Measurements from ENCODE around the gene SLC35F6.

Gene SLC35F6, protein sequence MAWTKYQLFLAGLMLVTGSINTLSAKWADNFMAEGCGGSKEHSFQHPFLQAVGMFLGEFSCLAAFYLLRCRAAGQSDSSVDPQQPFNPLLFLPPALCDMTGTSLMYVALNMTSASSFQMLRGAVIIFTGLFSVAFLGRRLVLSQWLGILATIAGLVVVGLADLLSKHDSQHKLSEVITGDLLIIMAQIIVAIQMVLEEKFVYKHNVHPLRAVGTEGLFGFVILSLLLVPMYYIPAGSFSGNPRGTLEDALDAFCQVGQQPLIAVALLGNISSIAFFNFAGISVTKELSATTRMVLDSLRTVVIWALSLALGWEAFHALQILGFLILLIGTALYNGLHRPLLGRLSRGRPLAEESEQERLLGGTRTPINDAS

GRCh38 chr2:26764078-26764887 is at the start of gene SLC35F6:
TSS of gene SLC35F6 (plus strand) at chr2:26764284. CDS start at chr2:26764350, 66 bp downstream.
- H3F3A ChIP-seq (ENCODE audit: insufficient read depth, low read length) = no peaks in the 10 kb centered on the region
- H3K4me1 ChIP-seq (ENCODE audit: low read length) = 0 out of 2 replicates have a peak, but pooled peaks cover 3% of the 10 kb centered on the region
- H3K27me3 ChIP-seq (replicated peaks; ENCODE audit: insufficient read depth, low read length) = no peaks in the 10 kb centered on the region
- H3K9me3 ChIP-seq (replicated peaks; ENCODE audit: insufficient read depth, low read length) = no peaks in the 10 kb centered on the region
- H3K9me2 ChIP-seq (replicated peaks; ENCODE audit: insufficient read depth, low read length) = no peaks in the 10 kb centered on the region
- H3K36me3 ChIP-seq (replicated peaks; ENCODE audit: insufficient read depth, low read length) = no peaks in the 10 kb centered on the region
- H3K9ac ChIP-seq (ENCODE audit: low read length) = peak within 1 kb of the TSS; percentile 80
- peak within 1 kb of the TSS; percentile 77 for H3K4me2 ChIP-seq (ENCODE audit: low read depth, low read length)
- no peaks in the 10 kb centered on the region for H4K20me1 ChIP-seq (ENCODE audit: insufficient read depth, low read length)
- peaks cover 39% of the 10 kb centered on the region for H3K79me2 ChIP-seq (ENCODE audit: low read length)
- peak; percentile 84 for DNase-seq
- TF ChIP-seq EZH2 (optimal IDR thresholded peaks at IDR 0.05; ENCODE audit: low read depth, low read length) (no peak), EZH2phosphoT487 (IDR thresholded peaks at IDR 0.05; ENCODE audit: low read length) (no peak)
- TF ChIP-seq, protein P1, sequence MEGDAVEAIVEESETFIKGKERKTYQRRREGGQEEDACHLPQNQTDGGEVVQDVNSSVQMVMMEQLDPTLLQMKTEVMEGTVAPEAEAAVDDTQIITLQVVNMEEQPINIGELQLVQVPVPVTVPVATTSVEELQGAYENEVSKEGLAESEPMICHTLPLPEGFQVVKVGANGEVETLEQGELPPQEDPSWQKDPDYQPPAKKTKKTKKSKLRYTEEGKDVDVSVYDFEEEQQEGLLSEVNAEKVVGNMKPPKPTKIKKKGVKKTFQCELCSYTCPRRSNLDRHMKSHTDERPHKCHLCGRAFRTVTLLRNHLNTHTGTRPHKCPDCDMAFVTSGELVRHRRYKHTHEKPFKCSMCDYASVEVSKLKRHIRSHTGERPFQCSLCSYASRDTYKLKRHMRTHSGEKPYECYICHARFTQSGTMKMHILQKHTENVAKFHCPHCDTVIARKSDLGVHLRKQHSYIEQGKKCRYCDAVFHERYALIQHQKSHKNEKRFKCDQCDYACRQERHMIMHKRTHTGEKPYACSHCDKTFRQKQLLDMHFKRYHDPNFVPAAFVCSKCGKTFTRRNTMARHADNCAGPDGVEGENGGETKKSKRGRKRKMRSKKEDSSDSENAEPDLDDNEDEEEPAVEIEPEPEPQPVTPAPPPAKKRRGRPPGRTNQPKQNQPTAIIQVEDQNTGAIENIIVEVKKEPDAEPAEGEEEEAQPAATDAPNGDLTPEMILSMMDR (IDR thresholded peaks at IDR 0.05; ENCODE audit: low read length) = no peak
- no peak within 1 kb of the TSS for H3K27ac ChIP-seq (ENCODE audit: low read length)
- H2AFZ ChIP-seq (ENCODE audit: low read length) = peak within 1 kb of the TSS; percentile 93
- peak within 1 kb of the TSS; percentile 93 for H3K4me3 ChIP-seq (ENCODE audit: low read length)

GRCh38 chr2:26715528-26716270 is 48.4 kb upstream of the SLC35F6 start:
- Histone ChIP-seq H3K9ac (ENCODE audit: low read length) (no peak overlapping the region), H3K9me3 (replicated peaks; ENCODE audit: insufficient read depth, low read length) (no peaks in the 10 kb centered on the region), H3K79me2 (ENCODE audit: low read length) (no peaks in the 10 kb centered on the region), H2AFZ (ENCODE audit: low read length) (no peak overlapping the region), H4K20me1 (ENCODE audit: insufficient read depth, low read length) (no peaks in the 10 kb centered on the region), H3K4me2 (ENCODE audit: low read depth, low read length) (no peak overlapping the region), H3F3A (ENCODE audit: insufficient read depth, low read length) (no peaks in the 10 kb centered on the region), H3K27ac (ENCODE audit: low read length) (no peak overlapping the region), H3K36me3 (replicated peaks; ENCODE audit: insufficient read depth, low read length) (no peaks in the 10 kb centered on the region), H3K4me1 (ENCODE audit: low read length) (no peaks in the 10 kb centered on the region), H3K4me3 (ENCODE audit: low read length) (no peak overlapping the region), H3K27me3 (replicated peaks; ENCODE audit: insufficient read depth, low read length) (peaks cover 52% of the 10 kb centered on the region), H3K9me2 (replicated peaks; ENCODE audit: insufficient read depth, low read length) (no peaks in the 10 kb centered on the region)
- TF ChIP-seq EZH2phosphoT487 (IDR thresholded peaks at IDR 0.05; ENCODE audit: low read length) = no peak
- TF ChIP-seq, protein P1 (IDR thresholded peaks at IDR 0.05; ENCODE audit: low read length) = no peak
- no peak for TF ChIP-seq EZH2 (optimal IDR thresholded peaks at IDR 0.05; ENCODE audit: low read depth, low read length)
- DNase-seq = no peak

DNA sequence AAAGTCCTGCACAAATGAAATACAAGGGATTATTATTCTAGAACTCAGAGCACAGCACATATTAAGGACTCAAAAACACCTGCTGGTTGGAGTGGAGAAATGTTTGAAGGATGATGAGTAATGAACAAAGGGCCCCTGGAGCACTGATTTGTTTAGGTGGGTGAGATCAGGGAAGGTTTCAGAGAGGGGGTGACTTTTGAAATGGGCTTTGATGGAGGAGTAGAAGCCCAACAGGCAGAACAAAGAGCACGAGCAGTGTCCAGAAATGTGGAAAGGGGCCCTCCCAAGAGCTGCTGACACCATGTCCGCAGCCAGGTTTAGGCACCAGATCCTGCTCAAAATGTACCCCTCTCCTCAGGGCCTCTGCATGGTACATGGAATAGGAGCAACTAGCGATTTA is 47.7 kb upstream of the SLC35F6 start:
- no peaks in the 10 kb centered on the region for H3K4me1 ChIP-seq (ENCODE audit: low read length)
- no peak for DNase-seq

More for the DNA sequence above, 47.7 kb upstream of the SLC35F6 start:
- Histone ChIP-seq H4K20me1 (ENCODE audit: insufficient read depth, low read length) (no peaks in the 10 kb centered on the region), H3K9me2 (replicated peaks; ENCODE audit: insufficient read depth, low read length) (no peaks in the 10 kb centered on the region), H3K9me3 (replicated peaks; ENCODE audit: insufficient read depth, low read length) (no peaks in the 10 kb centered on the region), H3F3A (ENCODE audit: insufficient read depth, low read length) (no peaks in the 10 kb centered on the region), H3K27me3 (replicated peaks; ENCODE audit: insufficient read depth, low read length) (peaks cover 50% of the 10 kb centered on the region), H3K79me2 (ENCODE audit: low read length) (no peaks in the 10 kb centered on the region), H3K4me2 (ENCODE audit: low read depth, low read length) (no peak overlapping the region), H3K27ac (ENCODE audit: low read length) (no peak overlapping the region), H3K36me3 (replicated peaks; ENCODE audit: insufficient read depth, low read length) (no peaks in the 10 kb centered on the region), H3K9ac (ENCODE audit: low read length) (no peak overlapping the region), H2AFZ (ENCODE audit: low read length) (no peak overlapping the region), H3K4me3 (ENCODE audit: low read length) (no peak overlapping the region)
- TF ChIP-seq EZH2 (optimal IDR thresholded peaks at IDR 0.05; ENCODE audit: low read depth, low read length) (no peak), EZH2phosphoT487 (IDR thresholded peaks at IDR 0.05; ENCODE audit: low read length) (no peak)
- TF ChIP-seq, protein P1 (IDR thresholded peaks at IDR 0.05; ENCODE audit: low read length) = no peak

Measured in MM.1S (cell line).